GM12872 (cell line): Measurements from ENCODE around the gene PANK1.

Source experiments
- CTCF ChIP-seq: IDR thresholded peaks from 3 replicates; pipeline ENCODE4 v1.5.1; 2011; ENCODE audit warnings: low read depth, mild to moderate bottlenecking, low read length, moderate library complexity; ENCODE audit not compliant: insufficient read depth

PANK1 gene

GRCh38 chr10:89679986-89680385 lies 34.9 kb upstream of the PANK1 start:
- no peak for TF ChIP-seq CTCF

- no peak for TF ChIP-seq CTCF
These were observed 32.3 kb upstream of the PANK1 start for GRCh38 chr10:89677341-89677740.

- no peak for TF ChIP-seq CTCF
These were observed 25.9 kb upstream of the PANK1 start for GRCh38 chr10:89670926-89671325.

- no peak for TF ChIP-seq CTCF
These were observed 24.9 kb upstream of the PANK1 start for GRCh38 chr10:89669985-89670384.

GRCh38 chr10:89668386-89669071 lies 23.5 kb upstream of the PANK1 start:
- TF ChIP-seq CTCF: no peak

- TF ChIP-seq CTCF: no peak
These were observed 21.1 kb upstream of the PANK1 start for GRCh38 chr10:89666138-89666537.

- TF ChIP-seq CTCF: peak; percentile 19; the same call in 1 of the 3 replicates
These were observed 20.3 kb upstream of the PANK1 start for GRCh38 chr10:89665302-89665701.
